GM19025 (cell line): Measurements from ENCODE around the gene PAXX.

Source experiments
- ATAC-seq: cut with Tn5 transposase; IDR thresholded peaks from one replicate; pipeline ENCODE4 v1.9.1; 2021; ENCODE audit warnings: mild to moderate bottlenecking, low read depth, moderate library complexity; ENCODE audit not compliant: unreplicated experiment

Gene PAXX

DNA sequence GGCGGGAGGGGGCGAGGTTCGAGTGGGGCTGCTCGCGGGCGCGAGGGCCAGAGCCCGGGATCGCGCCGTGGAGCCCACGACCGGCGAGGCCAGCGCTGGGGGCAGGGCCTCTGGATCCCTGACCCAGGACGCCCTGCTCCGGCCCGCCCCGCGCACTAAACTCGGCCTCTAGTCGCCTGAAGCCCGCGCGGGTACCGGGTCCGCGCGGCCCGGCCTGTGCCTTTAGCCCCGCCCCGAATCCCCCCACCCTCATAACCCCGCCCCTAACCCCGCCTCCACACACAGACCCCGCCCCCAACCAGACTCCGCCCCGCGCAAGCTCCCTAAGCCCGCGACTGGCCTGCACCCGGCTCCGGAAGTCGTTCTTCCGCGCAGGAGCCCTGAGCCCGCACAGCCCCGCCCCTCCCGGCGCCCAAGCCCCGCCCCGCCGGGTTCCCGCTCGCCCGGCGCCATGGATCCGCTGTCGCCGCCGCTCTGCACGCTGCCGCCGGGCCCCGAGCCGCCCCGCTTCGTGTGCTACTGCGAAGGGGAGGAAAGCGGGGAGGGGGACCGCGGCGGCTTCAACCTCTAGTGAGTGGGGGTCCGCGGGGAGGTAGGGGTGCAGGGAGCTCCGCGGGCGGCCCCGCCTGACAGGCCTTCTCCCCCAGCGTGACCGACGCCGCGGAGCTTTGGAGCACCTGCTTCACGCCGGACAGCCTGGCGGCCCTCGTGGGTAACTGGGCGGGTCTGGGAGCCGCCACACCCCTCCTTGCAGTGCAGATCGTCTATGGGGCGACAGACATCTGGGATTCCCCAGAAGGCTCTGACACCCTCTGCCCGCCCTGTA is at the start of gene PAXX:
PAXX (plus strand) TSS at position 430 of the 826 bp plus-strand sequence; CDS start at position 452, 22 bp downstream.
- ATAC-seq, result peak; percentile 82

DNA sequence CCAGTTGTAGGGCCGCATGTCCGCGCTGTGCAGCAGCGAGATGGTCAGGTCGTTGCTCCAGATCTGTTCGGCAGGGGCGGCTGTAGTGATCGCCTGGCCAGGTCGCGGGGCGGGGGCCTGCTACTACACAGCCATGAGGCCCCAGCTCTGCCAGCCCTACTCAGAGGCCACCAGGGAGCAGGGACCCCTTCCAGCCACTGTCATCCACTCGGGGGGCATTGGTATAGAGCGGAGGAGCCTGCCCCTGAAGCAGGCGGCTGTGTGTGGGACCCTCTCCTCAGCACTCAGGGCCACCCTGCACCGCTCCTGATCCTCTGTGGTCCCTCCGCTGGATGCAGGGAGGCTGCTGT is 49.4 kb upstream of the PAXX start:
- ATAC-seq, result no peak

DNA sequence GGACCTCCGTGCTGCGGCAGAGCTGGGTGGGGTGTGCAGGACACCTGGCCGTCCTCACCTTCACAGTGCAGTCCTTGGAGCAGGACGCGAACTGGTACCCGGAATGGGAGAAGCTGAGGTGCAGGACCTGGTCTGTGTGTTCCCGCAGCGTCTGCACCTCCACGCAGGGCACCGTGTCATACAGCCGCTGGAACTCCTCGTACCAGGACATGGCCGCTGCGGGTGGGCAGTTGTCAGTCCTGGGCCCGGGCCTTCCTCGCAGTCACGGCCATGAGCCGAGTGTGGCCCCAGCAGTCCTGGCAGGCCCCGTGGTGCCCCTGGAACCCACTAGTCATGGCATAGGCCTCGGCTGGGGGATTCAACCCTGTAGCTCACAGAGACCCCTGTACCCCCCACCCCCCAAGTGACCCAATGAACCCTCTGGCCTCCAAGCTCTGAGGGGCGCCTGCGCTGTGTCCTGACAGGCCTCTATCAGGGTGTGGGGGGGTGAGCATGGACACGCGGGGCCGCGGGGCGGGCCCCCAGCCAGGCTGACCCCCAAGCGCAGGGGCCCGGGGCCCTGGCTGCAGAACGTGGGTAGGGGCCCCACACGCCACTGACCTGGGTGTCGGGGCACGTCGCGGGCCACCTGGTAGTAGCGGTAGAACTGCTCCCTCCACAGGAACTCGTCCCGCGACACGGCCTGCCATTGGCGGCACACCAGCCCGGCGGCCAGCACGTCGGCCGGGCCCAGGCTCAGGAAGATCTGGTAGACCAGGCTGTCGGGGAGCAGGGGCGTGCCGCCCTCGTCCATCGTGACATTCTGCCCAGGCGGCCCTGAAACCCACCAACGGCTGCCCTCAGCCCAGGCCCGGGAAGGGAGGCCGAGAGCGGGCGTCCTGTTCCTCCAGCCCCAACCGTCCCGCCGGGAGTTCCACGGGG is 48.7 kb upstream of the PAXX start:
- peak; percentile 6 for ATAC-seq

GRCh38 chr9:136944212-136944518 is 48.1 kb upstream of the PAXX start:
- peak; percentile 33 for ATAC-seq

- ATAC-seq, result peak; percentile 86
Observed at GRCh38 chr9:136944519-136945332, 47.5 kb upstream of the PAXX start, which contains the start of the genes C8G and FBXW5. Gene C8G (plus strand): TSS chr9:136945243. CDS start chr9:136945321, 78 bp downstream. Gene FBXW5 (minus strand): TSS chr9:136944738. CDS start chr9:136944083, 655 bp downstream.

- ATAC-seq, result no peak
Observed at GRCh38 chr9:136945333-136946227, 46.6 kb upstream of the PAXX start.

DNA sequence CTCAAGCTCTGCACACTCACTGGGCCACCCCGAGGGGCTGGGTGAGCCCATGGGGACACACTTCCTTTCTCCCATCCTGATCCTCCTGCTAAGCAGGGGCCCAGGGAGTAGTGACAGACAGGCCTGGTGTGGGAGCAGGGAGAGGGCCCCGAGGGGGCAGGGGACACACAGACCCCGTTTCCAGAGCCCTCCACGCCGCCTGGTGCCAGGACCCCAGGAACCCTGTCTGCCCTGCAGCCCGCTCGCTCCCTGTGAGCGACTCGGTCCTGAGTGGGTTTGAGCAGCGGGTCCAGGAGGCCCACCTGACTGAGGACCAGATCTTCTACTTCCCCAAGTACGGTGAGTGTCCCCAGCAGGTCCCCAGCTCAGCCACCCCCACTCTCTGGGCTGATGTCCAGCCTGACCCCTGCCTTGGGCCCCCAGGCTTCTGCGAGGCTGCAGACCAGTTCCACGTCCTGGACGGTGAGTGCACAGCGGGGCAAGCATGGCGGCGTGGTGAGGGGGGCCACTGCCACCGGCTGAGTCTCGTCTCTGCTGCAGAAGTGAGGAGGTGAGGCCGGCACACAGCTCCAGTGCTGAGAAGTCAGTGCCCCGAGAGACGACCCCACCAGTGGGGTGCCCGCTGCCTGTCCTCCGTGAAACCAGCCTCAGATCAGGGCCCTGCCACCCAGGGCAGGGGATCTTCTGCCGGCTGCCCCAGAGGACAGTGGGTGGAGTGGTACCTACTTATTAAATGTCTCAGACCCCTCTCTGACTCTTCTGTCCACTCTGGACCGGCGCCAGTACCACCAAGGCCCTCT is 45.8 kb upstream of the PAXX start:
- ATAC-seq, result no peak

DNA sequence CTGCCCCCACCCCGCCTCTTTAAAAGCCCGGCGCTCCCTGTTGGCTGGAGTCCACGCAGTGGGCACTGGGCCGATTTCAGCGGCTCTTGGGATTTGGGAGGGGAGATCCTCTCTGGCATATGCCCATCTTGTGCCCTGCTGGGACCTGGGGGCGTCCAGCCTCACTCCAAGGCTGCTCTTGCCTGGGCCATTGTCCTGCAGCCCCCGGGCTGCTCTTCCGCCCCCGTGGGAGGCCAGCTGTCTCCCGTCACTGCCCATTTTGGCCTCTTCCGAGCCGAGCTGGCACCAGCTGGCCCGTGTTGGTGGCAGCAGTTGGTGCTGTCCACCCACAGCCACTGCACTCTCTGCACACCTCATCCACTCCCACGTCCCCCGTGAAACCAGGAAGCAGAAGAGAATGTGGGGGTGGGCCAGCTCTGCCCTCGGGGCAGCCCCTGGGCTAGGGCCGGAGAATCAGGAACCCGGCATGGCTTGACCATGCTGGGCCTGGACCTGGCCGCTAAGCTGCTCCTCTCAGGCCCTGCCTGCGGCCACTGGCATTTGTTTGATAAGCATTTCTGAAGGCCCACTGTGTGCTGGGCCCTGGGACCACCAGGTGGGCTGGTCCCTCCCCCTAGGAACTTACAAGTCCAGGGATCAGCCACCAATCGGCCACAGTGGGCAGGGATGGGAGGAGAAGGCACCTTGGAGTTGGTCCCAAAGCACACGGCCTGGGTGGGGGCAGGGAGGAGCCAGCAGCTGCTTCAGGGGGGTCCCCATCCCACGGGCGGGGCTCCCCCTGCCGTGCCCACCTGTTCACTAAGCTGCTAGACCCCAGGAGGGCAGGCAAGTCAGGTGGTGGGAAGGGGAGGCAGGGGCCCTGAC is 45.0 kb upstream of the PAXX start:
- no peak for ATAC-seq

DNA sequence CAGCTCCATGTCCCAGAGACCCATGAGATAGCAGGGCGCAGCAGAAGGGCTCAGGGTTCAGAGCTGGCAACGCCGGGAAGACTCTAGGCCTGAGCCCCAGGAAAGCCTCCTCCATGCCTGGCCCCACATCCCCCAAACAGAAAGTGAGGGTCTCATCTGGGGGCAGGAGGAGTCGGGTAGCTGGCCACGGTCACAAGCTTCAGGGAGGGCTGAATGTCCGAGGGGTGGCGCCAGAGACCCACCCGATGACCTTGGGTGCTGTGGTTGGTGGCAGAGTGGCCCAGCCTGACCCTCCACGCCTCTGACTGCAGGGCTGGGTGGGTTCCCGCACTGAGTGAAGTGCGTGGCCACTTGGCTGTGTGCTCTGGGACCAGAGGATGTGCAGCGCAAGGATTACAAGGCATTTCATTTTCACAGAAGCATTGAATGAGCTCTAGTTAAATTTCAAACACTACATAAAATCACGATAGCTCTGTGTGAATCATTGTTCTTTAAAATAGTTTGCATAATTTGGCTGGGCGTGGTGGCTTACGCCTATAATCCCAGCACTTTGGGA is 44.2 kb upstream of the PAXX start:
- no peak for ATAC-seq

DNA sequence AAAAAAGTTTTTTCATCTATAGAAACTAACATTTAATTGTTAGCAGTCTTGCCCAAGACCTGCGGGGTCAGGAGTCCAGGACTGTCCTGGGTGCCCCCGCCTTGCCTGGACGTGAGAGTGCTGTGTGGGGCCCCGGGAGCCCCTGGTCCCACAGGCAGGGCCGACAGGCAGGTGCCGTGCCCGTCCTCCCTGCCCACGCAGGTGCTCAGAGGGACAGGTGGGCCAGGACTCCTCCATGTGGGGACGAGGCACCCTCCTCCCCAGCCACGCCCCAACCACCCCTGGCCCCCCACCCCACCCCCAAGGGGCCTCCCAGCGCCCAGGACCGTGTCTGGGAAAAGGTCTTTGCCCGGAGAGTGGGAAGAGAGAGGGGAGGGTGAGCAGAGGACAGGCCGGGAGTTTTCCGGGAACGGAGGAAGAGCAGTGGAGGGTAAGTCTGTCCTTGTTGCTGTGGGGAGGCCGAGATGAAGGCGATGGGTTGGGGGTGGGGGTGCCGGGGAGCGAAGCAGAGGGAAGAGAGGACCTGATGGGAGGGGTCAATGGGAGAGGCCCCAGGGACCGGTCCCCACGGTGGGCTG is 42.9 kb upstream of the PAXX start:
- ATAC-seq, result no peak

DNA sequence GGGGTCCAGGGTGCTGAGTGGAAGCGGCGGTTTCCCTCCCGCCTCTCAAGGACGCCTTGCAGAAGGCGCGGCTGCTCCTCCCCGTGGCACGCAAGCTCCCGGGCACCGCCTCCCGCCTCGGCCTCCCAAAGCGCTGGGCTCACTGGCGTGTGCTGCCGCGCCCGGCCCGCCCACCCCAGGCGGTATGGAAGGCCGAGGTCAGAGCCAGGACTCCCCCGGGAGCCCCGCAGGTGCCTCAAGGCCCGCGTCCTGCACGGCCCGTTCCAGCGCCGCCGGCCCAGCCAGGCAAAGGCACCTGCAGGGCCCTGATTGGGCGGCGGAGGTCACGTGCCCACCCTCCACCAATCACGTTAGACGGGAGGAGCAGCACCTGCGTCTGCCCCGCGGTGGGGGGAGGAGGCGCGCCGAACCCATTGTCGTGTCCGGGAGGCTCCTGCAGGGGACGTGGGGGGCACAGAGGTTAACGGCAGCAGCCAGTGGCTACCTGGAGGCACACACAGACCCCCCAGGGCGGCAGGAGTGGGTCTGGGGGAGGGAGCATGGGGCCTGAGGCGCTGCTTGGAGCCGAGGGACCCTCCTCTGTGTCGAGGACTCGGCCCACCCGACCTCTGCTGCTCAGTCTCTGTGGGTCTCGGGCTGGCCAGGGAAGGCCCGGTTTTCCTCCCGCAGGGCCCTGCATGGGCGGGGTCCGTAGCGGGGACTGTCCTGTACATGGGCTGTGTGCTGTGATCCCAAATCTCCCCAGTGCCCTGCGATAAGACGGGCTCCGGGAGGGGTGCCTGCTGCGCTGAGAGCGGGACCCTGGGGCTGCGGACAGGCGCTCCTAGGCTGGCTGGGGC is 42.2 kb upstream of the PAXX start:
- peak; percentile 93 for ATAC-seq

- no peak for ATAC-seq
Observed at GRCh38 chr9:136950656-136951276, 41.5 kb upstream of the PAXX start.

- no peak for ATAC-seq
Observed at GRCh38 chr9:136951541-136952320, 40.5 kb upstream of the PAXX start, which contains the start of gene LCN12. Gene LCN12 (plus strand): TSS chr9:136952273. CDS start chr9:136952328, 55 bp downstream.

DNA sequence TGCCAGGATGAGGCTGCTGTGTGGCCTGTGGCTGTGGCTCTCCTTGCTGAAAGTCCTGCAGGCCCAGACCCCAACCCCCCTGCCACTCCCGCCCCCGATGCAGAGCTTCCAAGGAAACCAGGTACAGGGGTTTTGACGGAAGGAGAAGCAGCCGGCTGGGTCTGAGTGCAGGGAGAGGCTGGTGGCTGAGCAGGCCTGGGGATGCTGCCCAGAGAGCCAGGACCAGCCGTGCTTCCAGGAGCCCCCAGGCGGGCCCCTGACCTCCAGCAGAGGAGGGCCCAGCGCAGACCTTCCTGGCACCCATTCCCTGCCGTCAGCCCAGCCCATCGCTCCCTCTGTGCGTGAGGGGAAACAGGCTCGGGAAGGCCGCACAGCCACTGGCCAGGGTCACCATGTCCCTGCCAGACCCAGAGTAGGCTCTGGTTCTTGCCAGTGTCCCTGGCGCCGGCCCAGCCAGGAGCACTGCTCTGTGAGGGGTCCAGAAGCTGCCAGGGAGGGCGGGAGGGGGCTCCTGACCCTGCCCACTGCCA is 39.8 kb upstream of the PAXX start:
- no peak for ATAC-seq
